ENCODE measurements around the gene PTBP3.
"Not testable (repeated sequence)": the region's sequence is repeated elsewhere in the genome, so short reads cannot be mapped to it uniquely, and the experiment has no call there.

- TF ChIP-seq POLR2A (IDR thresholded peaks at IDR 0.05); CTCF (IDR thresholded peaks at IDR 0.05 in 4 of 5, conservative IDR thresholded peaks at IDR 0.05 in 1 of 5): not testable (repeated sequence)
Measured at GRCh38 chr9:112374232-112374631, 40.8 kb upstream of the PTBP3 start.

Data from gastrocnemius medialis (tissue), 4 donors.